Body of pancreas (tissue), 4 donors: ENCODE results near the gene IFI6. TPM values are rescaled to one million over a fixed set of nuclear protein-coding genes. Genes with fewer than 3 reads are reported as not detected.

Source experiments
- ATAC-seq: fragments of 150-250 bp; one replicate; pipeline ENCODE4 v1.9.1; 2016
- DNase-seq, 4 donors: peaks; one replicate each; pipeline ENCODE4 v3.0.0-alpha.2; 2019
- H3K27ac ChIP-seq, 4 donors: fragments of 200-600 bp; sonication (generic); 1 replicate in 3 of 4; 2 replicates in 1 of 4; pipeline versions ENCODE4 v1.5.1 to v1.6.1; 2016 to 2019; ENCODE audit warnings: mild to moderate bottlenecking in 1 of 4, mixed read lengths in 1 of 4, moderate library complexity in 1 of 4
- H3K27me3 ChIP-seq, 2 donors: fragments of 200-600 bp; sonication (generic); one replicate each; pipeline ENCODE4 v1.6.0; 2016; ENCODE audit warnings: mild to moderate bottlenecking in 1 of 2
- H3K36me3 ChIP-seq, 2 donors: fragments of 200-600 bp; sonication (generic); replicated peaks in 1 of 2; 2 replicates each; pipeline ENCODE4 v1.5.1; 2016; ENCODE audit warnings: low read depth in 2 of 2; ENCODE audit not compliant: insufficient read depth in 1 of 2
- H3K4me1 ChIP-seq: fragments of 200-600 bp; sonication (generic); one replicate; pipeline ENCODE4 v1.6.0; 2016
- H3K4me3 ChIP-seq, 2 donors: fragments of 200-600 bp; sonication (generic); 1 replicate in 1 of 2; 2 replicates in 1 of 2; pipeline ENCODE4 v1.5.1; 2016 to 2019
- H3K9me3 ChIP-seq, 3 donors: fragments of 200-600 bp; sonication (generic); 1 replicate in 2 of 3; 2 replicates in 1 of 3; pipeline ENCODE4 v1.5.1; 2016
- CTCF ChIP-seq, 7 experiments: fragments of 450-650 bp in 4 of 7; fragments of 200-600 bp in 3 of 7; sonication (generic) in 3 of 7; IDR thresholded peaks; one replicate each; pipeline ENCODE4 v1.5.1; 2016 to 2019; ENCODE audit warnings: antibody characterized with exemption in 7 of 7
- POLR2A ChIP-seq, 3 donors: fragments of 450-650 bp; IDR thresholded peaks; one replicate each; pipeline ENCODE4 v1.6.1; 2016; ENCODE audit warnings: antibody characterized with exemption in 3 of 3, mild to moderate bottlenecking in 2 of 3
- WGBS, 2 donors: methylation state at CpG; one replicate each; pipeline ENCODE4 v1.1.5; 2017; 5-methylcytosine and 5-hydroxymethylcytosine counted together
- intact Hi-C: fragments of 100-400 bp; cut with DNase I; formaldehyde crosslinking; loops from one replicate; pipeline ENCODE4 v1.15.1; 2023
- total RNA-seq, 2 donors: library from RNA; depleted of rRNA; stranded (reverse); fragments of >200 nt; gene quantifications; one replicate each; pipeline ENCODE4 v1.1.0, GENCODE V29; 2016

IFI6 gene
- total RNA-seq, 2 donors from 2014 or later = 54.0 to 58.0 TPM

DNA sequence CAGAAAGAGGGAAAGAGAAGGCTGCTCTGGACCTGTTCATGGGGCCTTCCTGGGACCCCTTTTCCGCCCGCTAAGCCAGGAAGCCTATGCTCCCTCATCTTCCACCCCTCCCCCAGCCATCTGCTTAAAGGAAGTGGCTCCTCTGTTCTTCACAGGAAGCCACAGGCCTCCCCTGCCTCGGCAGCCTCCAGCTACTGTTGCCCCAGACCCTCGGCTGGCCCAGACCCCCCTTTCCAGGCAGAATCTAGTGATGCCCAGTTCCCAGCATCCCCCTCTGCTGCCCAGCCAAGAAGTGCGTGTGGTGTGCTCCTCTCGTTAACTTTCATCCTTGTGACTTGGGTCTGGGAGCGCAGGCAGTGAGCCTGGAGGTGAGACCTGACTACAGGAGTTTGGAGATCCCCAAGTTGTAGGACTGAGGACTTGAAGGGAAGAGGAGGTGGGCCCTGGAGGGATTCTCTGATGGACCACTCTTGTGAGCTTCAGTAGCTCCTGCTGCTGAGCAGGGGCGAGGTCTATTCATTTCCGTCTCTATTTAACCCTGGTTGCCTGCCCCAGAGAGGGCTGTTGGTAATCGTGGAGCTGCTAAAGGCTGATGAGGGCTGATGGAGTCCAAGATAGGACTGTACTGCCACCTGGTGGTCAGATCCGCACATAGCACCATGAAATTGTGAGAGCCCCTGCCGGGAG is 9.1 kb downstream of the IFI6 start:
- WGBS, 2 donors = 19 to 25% methylated on average over 11 to 12 of the region's 12 CpGs
- intact Hi-C loops = no loop called here
- H3K27me3 ChIP-seq = no peaks in the 10 kb centered on the region
- TF ChIP-seq CTCF (IDR thresholded peaks at IDR 0.05) (peak; percentile 51 to 95 (median 91)), POLR2A (IDR thresholded peaks at IDR 0.05) (no peak)
- peak; percentile 72 for ATAC-seq
- H3K27ac ChIP-seq = peak overlapping the region in 2 of 4 donors; percentile 18 to 36
- DNase-seq = peak; percentile 82 to 90 (median 84)
- H3K4me1 ChIP-seq = peaks cover 5% of the 10 kb centered on the region
- no peaks in the 10 kb centered on the region for H3K9me3 ChIP-seq
- H3K4me3 ChIP-seq = no peak overlapping the region
- H3K36me3 ChIP-seq = no peaks in the 10 kb centered on the region

- TF ChIP-seq POLR2A (IDR thresholded peaks at IDR 0.05) (no peak), CTCF (IDR thresholded peaks at IDR 0.05) (no peak)
These were observed 9.7 kb downstream of the IFI6 start for GRCh38 chr1:27662261-27662660.

DNA sequence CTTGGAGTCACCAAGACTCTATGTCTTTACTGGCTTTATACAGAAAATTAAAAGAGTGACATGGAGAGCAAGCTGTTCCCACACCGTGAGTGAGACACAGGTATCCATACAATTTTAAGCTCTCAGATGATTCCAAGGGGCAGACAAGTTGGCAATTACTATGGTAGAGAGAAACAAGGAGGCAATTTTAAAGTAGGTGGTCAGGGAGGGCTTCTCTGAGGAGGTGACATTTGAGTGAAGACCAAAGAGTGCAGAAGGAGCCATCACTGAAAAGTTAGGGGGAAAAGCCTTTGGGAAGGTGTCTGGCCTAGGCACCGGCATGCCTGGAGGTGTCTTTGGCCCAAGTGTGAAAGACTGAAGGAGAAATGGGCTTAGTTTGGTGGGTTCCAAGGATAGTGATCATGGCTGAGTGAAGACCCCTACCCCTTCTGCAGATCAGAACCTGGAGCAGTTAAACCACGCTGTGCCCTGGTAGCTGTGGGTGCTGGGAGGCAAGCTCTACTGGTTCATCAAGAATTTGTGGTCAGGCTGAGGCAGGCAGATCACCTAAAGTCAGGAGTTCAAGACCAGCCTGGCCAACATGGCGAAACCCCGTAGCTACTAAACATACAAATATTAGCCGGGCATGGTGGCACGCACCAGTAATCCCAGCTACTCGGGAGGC is 10.4 kb downstream of the IFI6 start:
- Histone ChIP-seq H3K4me1 (peaks cover 5% of the 10 kb centered on the region), H3K27me3 (no peaks in the 10 kb centered on the region), H3K4me3 (no peak overlapping the region), H3K36me3 (no peaks in the 10 kb centered on the region), H3K27ac (no peak overlapping the region), H3K9me3 (no peaks in the 10 kb centered on the region)
- intact Hi-C loops = no loop called here
- DNase-seq (no peak), ATAC-seq (no peak)
- TF ChIP-seq CTCF (IDR thresholded peaks at IDR 0.05) (no peak), POLR2A (IDR thresholded peaks at IDR 0.05) (no peak)
- WGBS, 2 donors = 82 to 93% methylated on average over 8 of the region's 8 CpGs

More at GRCh38 chr1:27662261-27662660, 9.7 kb downstream of the IFI6 start:
- Histone ChIP-seq H3K36me3 (no peaks in the 10 kb centered on the region), H3K27ac (peak overlapping the region in 1 of 4 donors; percentile 36), H3K4me1 (peaks cover 5% of the 10 kb centered on the region), H3K4me3 (no peak overlapping the region), H3K27me3 (no peaks in the 10 kb centered on the region), H3K9me3 (no peaks in the 10 kb centered on the region)
- intact Hi-C loops = no loop called here
- WGBS, 2 donors = 70 to 72% methylated on average over 5 of the region's 5 CpGs
- DNase-seq = no peak
- no peak for ATAC-seq

- no peaks in the 10 kb centered on the region for H3K9me3 ChIP-seq
- H3K27me3 ChIP-seq = no peaks in the 10 kb centered on the region
- no peaks in the 10 kb centered on the region for H3K36me3 ChIP-seq
- intact Hi-C loops = no loop called here
- TF ChIP-seq POLR2A (IDR thresholded peaks at IDR 0.05) (no peak), CTCF (IDR thresholded peaks at IDR 0.05) (no peak)
- peak overlapping the region; percentile 5 to 26 for H3K4me3 ChIP-seq
- H3K27ac ChIP-seq = peak overlapping the region; percentile 61 to 81 (median 64)
- DNase-seq (no peak), ATAC-seq (no peak)
- peaks cover 8% of the 10 kb centered on the region for H3K4me1 ChIP-seq
- 47 to 50% methylated on average over 8 to 10 of the region's 10 CpGs for WGBS, 2 donors
These were observed 11.6 kb downstream of the IFI6 start for GRCh38 chr1:27660300-27660835.
